ENCODE results near the gene NAV1. TPM values are rescaled to one million over a fixed set of nuclear protein-coding genes. Genes with fewer than 3 reads are reported as not detected.

NAV1 gene
- total RNA-seq, 5 donors from 2014 or later (not counting 1 experiment from before 2014, with no cell fraction given), result 2.8 to 6.9 (median 4.7) TPM

DNA sequence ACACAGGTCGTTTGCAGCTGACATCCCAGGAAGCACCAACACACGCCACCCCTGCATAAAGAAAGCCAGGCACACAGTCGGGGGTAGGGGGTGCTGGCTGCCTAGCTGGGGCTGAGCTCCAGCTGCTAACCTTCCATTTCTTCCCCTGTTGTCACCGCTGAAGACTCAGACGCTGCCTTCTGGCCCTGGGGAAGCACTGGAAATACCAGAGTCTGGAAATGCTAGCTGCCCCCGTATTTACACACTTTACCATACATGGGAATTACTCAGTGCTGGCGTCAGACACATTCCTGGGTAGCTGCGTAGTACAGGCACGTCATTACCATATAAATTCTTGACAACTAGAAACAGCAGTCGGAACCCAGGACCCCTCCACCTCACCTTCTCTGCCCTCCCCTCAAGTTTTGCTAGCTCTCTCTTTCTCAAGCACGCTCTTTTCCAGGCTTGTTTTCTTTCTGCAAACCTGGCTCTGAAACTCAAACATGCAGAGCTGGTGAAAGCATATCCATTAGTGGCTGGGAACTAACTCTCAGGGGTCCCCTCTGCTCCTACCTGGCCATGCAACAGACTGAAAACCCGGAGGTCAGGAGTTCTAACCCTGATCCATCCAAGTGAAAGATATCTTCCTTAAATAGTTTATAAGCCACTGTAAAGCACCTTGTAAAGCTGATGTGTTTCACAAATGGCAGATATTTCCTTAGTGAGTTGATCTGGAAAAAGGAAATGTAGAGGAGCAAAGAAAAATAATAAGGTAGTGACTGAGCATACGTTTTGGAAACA lies 35.3 kb upstream of the NAV1 start:
- DNase-seq, result no peak
- Mint-ChIP-seq H3K36me3 (no peaks in the 10 kb centered on the region), H3K27ac (no peak overlapping the region), H3K9me3 (no peaks in the 10 kb centered on the region), H3K4me1 (peaks cover 33 to 46% (median 38%) of the 10 kb centered on the region in 3 donors), H3K27me3 (no peaks in the 10 kb centered on the region), H3K4me3 (no peak overlapping the region)
- CTCF ChIA-PET, result interaction anchor here (0.6 to 3.8 kb wide), 6 partner anchors 9 to 63 kb away, joined by 3 to 20 read pairs (median 8); no protein-coding TSS in a partner anchor
- POLR2A ChIA-PET, result interaction anchor here in 1 of 2 donors (0.6 kb wide), 1 partner anchor 56 kb away, joined by 4 read pairs; no protein-coding TSS in a partner anchor
- H3K4me3 ChIP-seq (ENCODE audit: control insufficient read depth in 1 of 2, extremely low read depth in 1 of 2, low read length in 1 of 2), result no peak overlapping the region
- H3K36me3 ChIP-seq (ENCODE audit: control insufficient read depth in 2 of 2, extremely low read depth in 1 of 2, insufficient read depth in 1 of 2, low read length in 1 of 2), result peaks cover 0 to 4% of the 10 kb centered on the region in 2 donors
- ATAC-seq (replicated peaks in 1 of 4), result no peak
- H3K27ac ChIP-seq (ENCODE audit: low read length), result no peak overlapping the region
- H3K27me3 ChIP-seq (replicated peaks in 1 of 2; ENCODE audit: control insufficient read depth in 2 of 2, extremely low read depth in 1 of 2, insufficient read depth in 2 of 2, low read length in 1 of 2), result no peaks in the 10 kb centered on the region
- WGBS (ENCODE audit: insufficient coverage), result 89% methylated on average over 6 of the region's 13 CpGs
- no peaks in the 10 kb centered on the region for H3K9me3 ChIP-seq
- peaks cover 16 to 32% of the 10 kb centered on the region in 2 experiments for H3K4me1 ChIP-seq (ENCODE audit: control insufficient read depth in 1 of 2, extremely low read depth in 1 of 2, insufficient read depth in 2 of 2, low read length in 2 of 2)

DNA sequence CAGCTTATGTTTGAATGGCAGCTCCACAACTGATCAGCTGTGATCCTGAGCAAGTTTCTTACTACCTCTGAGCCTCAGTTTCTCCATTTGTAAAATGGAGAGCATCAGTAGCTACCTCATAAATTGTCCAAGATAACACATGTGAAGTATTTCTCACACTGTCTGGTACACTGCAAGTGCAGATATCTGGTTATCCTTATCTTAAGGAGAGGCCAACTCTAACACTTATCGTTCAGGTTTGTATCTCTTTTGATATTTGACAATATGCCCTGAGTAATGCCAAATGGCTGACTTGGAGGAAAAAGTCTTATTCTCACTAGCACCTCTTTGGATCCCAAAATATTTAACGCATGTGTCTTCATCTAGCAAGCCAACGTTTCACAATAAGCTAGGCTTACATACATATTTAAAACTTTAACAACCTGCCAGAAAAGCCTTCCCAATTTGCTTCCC lies 34.7 kb upstream of the NAV1 start:
- CTCF ChIA-PET, result interaction anchor here (0.6 to 3.8 kb wide), 7 partner anchors 8 to 63 kb away, joined by 3 to 20 read pairs (median 4); no protein-coding TSS in a partner anchor
- H3K4me3 ChIP-seq (ENCODE audit: control insufficient read depth in 1 of 2, extremely low read depth in 1 of 2, low read length in 1 of 2), result no peak overlapping the region
- no peaks in the 10 kb centered on the region for H3K9me3 Mint-ChIP-seq
- H3K27ac Mint-ChIP-seq, result no peak overlapping the region
- no peak for ATAC-seq (replicated peaks in 1 of 4)
- H3K4me1 Mint-ChIP-seq, result peaks cover 33 to 47% (median 39%) of the 10 kb centered on the region in 3 donors
- POLR2A ChIA-PET, result no interaction called here
- H3K27me3 ChIP-seq (replicated peaks in 1 of 2; ENCODE audit: control insufficient read depth in 2 of 2, extremely low read depth in 1 of 2, insufficient read depth in 2 of 2, low read length in 1 of 2), result no peaks in the 10 kb centered on the region
- no peak overlapping the region for H3K4me3 Mint-ChIP-seq
- DNase-seq, result no peak
- H3K27me3 Mint-ChIP-seq, result no peaks in the 10 kb centered on the region
- H3K9me3 ChIP-seq, result no peaks in the 10 kb centered on the region
- no peak overlapping the region for H3K27ac ChIP-seq (ENCODE audit: low read length)
- peaks cover 0 to 3% of the 10 kb centered on the region in 2 donors for H3K36me3 ChIP-seq (ENCODE audit: control insufficient read depth in 2 of 2, extremely low read depth in 1 of 2, insufficient read depth in 1 of 2, low read length in 1 of 2)
- H3K4me1 ChIP-seq (ENCODE audit: control insufficient read depth in 1 of 2, extremely low read depth in 1 of 2, insufficient read depth in 2 of 2, low read length in 2 of 2), result peaks cover 16 to 32% of the 10 kb centered on the region in 2 experiments
- 100% methylated on average over 2 of the region's 3 CpGs for WGBS (ENCODE audit: insufficient coverage)
- H3K36me3 Mint-ChIP-seq, result no peaks in the 10 kb centered on the region

- H3K36me3 Mint-ChIP-seq, result no peaks in the 10 kb centered on the region
- peak overlapping the region in 1 of 2 donors; percentile 36 for H3K27ac Mint-ChIP-seq
- no peaks in the 10 kb centered on the region for H3K9me3 Mint-ChIP-seq
- POLR2A ChIA-PET, result no interaction called here
- H3K27me3 Mint-ChIP-seq, result no peaks in the 10 kb centered on the region
- CTCF ChIA-PET, result interaction anchor here (0.7 to 3.1 kb wide), 2 partner anchors 23 kb away, joined by 4 to 18 read pairs; no protein-coding TSS in a partner anchor
- no peaks in the 10 kb centered on the region for H3K9me3 ChIP-seq
- 90% methylated on average over 7 of the region's 9 CpGs for WGBS (ENCODE audit: insufficient coverage)
- H3K27ac ChIP-seq (ENCODE audit: low read length), result no peak overlapping the region
- no peak overlapping the region for H3K4me3 ChIP-seq (ENCODE audit: control insufficient read depth in 1 of 2, extremely low read depth in 1 of 2, low read length in 1 of 2)
- H3K36me3 ChIP-seq (ENCODE audit: control insufficient read depth in 2 of 2, extremely low read depth in 1 of 2, insufficient read depth in 1 of 2, low read length in 1 of 2), result peaks cover 0 to 3% of the 10 kb centered on the region in 2 donors
- H3K4me1 ChIP-seq (ENCODE audit: control insufficient read depth in 1 of 2, extremely low read depth in 1 of 2, insufficient read depth in 2 of 2, low read length in 2 of 2), result peaks cover 16 to 32% of the 10 kb centered on the region in 2 experiments
- DNase-seq, result no peak
- peak overlapping the region; percentile 85 to 92 (median 88) for H3K4me3 Mint-ChIP-seq
- H3K4me1 Mint-ChIP-seq, result peaks cover 33 to 49% (median 42%) of the 10 kb centered on the region in 3 donors
- H3K27me3 ChIP-seq (replicated peaks in 1 of 2; ENCODE audit: control insufficient read depth in 2 of 2, extremely low read depth in 1 of 2, insufficient read depth in 2 of 2, low read length in 1 of 2), result no peaks in the 10 kb centered on the region
- no peak for ATAC-seq (replicated peaks in 1 of 4)
Measured at GRCh38 chr1:201504799-201505502, 34.0 kb upstream of the NAV1 start.

GRCh38 chr1:201505503-201505890 lies 33.4 kb upstream of the NAV1 start:
- DNase-seq, result no peak
- H3K4me1 Mint-ChIP-seq, result peaks cover 33 to 49% (median 42%) of the 10 kb centered on the region in 3 donors
- Histone ChIP-seq H3K36me3 (ENCODE audit: control insufficient read depth in 2 of 2, extremely low read depth in 1 of 2, insufficient read depth in 1 of 2, low read length in 1 of 2) (peaks cover 0 to 3% of the 10 kb centered on the region in 2 donors), H3K27ac (ENCODE audit: low read length) (no peak overlapping the region), H3K4me1 (ENCODE audit: control insufficient read depth in 1 of 2, extremely low read depth in 1 of 2, insufficient read depth in 2 of 2, low read length in 2 of 2) (peaks cover 16 to 32% of the 10 kb centered on the region in 2 experiments), H3K9me3 (no peaks in the 10 kb centered on the region), H3K4me3 (ENCODE audit: control insufficient read depth in 1 of 2, extremely low read depth in 1 of 2, low read length in 1 of 2) (peak overlapping the region in 1 of 2 donors; percentile 15), H3K27me3 (replicated peaks in 1 of 2; ENCODE audit: control insufficient read depth in 2 of 2, extremely low read depth in 1 of 2, insufficient read depth in 2 of 2, low read length in 1 of 2) (no peaks in the 10 kb centered on the region)
- no peaks in the 10 kb centered on the region for H3K9me3 Mint-ChIP-seq
- POLR2A ChIA-PET, result no interaction called here
- ATAC-seq (replicated peaks in 1 of 4), result no peak
- CTCF ChIA-PET, result interaction anchor here in 1 of 2 donors (3.1 kb wide), 1 partner anchor 23 kb away, joined by 18 read pairs; no protein-coding TSS in a partner anchor
- peak overlapping the region; percentile 46 to 89 for H3K27ac Mint-ChIP-seq
- H3K36me3 Mint-ChIP-seq, result no peaks in the 10 kb centered on the region
- peak overlapping the region; percentile 85 to 92 (median 88) for H3K4me3 Mint-ChIP-seq
- WGBS (ENCODE audit: insufficient coverage), result 50% methylated on average over 1 of the region's 4 CpGs
- no peaks in the 10 kb centered on the region for H3K27me3 Mint-ChIP-seq

GRCh38 chr1:201506092-201506491 lies 32.8 kb upstream of the NAV1 start:
- no peaks in the 10 kb centered on the region for H3K36me3 ChIP-seq (ENCODE audit: control insufficient read depth in 2 of 2, extremely low read depth in 1 of 2, insufficient read depth in 1 of 2, low read length in 1 of 2)
- Mint-ChIP-seq H3K4me3 (peak overlapping the region; percentile 85 to 92 (median 88)), H3K27ac (peak overlapping the region; percentile 88 to 89), H3K4me1 (peaks cover 33 to 49% (median 42%) of the 10 kb centered on the region in 3 donors), H3K27me3 (no peaks in the 10 kb centered on the region), H3K9me3 (no peaks in the 10 kb centered on the region), H3K36me3 (no peaks in the 10 kb centered on the region)
- H3K4me3 ChIP-seq (ENCODE audit: control insufficient read depth in 1 of 2, extremely low read depth in 1 of 2, low read length in 1 of 2), result peak overlapping the region; percentile 82 to 84
- DNase-seq, result no peak
- H3K9me3 ChIP-seq, result no peaks in the 10 kb centered on the region
- ChIA-PET POLR2A (no interaction called here), CTCF (no interaction called here)
- no peaks in the 10 kb centered on the region for H3K27me3 ChIP-seq (replicated peaks in 1 of 2; ENCODE audit: control insufficient read depth in 2 of 2, extremely low read depth in 1 of 2, insufficient read depth in 2 of 2, low read length in 1 of 2)
- H3K27ac ChIP-seq (ENCODE audit: low read length), result peak overlapping the region; percentile 62
- WGBS (ENCODE audit: insufficient coverage), result 77% methylated on average over 3 of the region's 3 CpGs
- no peak for ATAC-seq (replicated peaks in 1 of 4)
- H3K4me1 ChIP-seq (ENCODE audit: control insufficient read depth in 1 of 2, extremely low read depth in 1 of 2, insufficient read depth in 2 of 2, low read length in 2 of 2), result peaks cover 16 to 32% of the 10 kb centered on the region in 2 experiments
